PFSK-1 (cell line): Measurements from ENCODE around the gene NFIB.

Experiments used
- FOXP2 ChIP-seq: optimal IDR thresholded peaks from 2 replicates; pipeline ENCODE3; 2011; ENCODE audit warnings: borderline replicate concordance, control low read depth, inconsistent platforms; ENCODE audit not compliant: insufficient read depth; ENCODE audit errors: extremely low read length, extremely low read depth
- POLR2AphosphoS5 ChIP-seq: IDR thresholded peaks from 2 replicates; pipeline ENCODE4 v1.6.1; 2012; ENCODE audit warnings: low read depth, mild to moderate bottlenecking, control low read depth, low read length, moderate library complexity
- REST ChIP-seq, 2 experiments: IDR thresholded peaks; 2 replicates each; pipeline versions ENCODE4 v1.6.1 to v1.8.0; 2011 to 2012; ENCODE audit warnings: low read depth in 2 of 2, low read length in 2 of 2, control low read depth in 1 of 2, inconsistent platforms in 1 of 2, mild to moderate bottlenecking in 1 of 2, moderate library complexity in 1 of 2; ENCODE audit not compliant: insufficient read depth in 1 of 2
- SIN3A ChIP-seq: IDR thresholded peaks from 2 replicates; pipeline ENCODE4 v1.6.1; 2012; ENCODE audit warnings: mild to moderate bottlenecking, low read length, moderate library complexity, borderline replicate concordance; ENCODE audit not compliant: insufficient read depth
- TAF1 ChIP-seq: IDR thresholded peaks from 2 replicates; pipeline ENCODE4 v1.6.1; 2012; ENCODE audit warnings: low read length, control low read depth, borderline replicate concordance; ENCODE audit not compliant: insufficient read depth

Gene NFIB

GRCh38 chr9:14170392-14170931 is 143.5 kb downstream of the NFIB start:
- TF ChIP-seq SIN3A (no peak), TAF1 (no peak), REST (IDR thresholded peaks at IDR 0.05; ENCODE audit: insufficient read depth in 1 of 2, low read depth in 2 of 2, low read length in 2 of 2) (no peak), FOXP2 (no peak), POLR2AphosphoS5 (no peak)

GRCh38 chr9:14168381-14168780 is 145.6 kb downstream of the NFIB start:
- TF ChIP-seq REST (IDR thresholded peaks at IDR 0.05; ENCODE audit: insufficient read depth in 1 of 2, low read depth in 2 of 2, low read length in 2 of 2): no peak
- TF ChIP-seq POLR2AphosphoS5: no peak
- no peak for TF ChIP-seq TAF1
- TF ChIP-seq FOXP2: no peak
- TF ChIP-seq SIN3A: no peak

GRCh38 chr9:14165376-14166035 is 148.4 kb downstream of the NFIB start:
- no peak for TF ChIP-seq POLR2AphosphoS5
- TF ChIP-seq REST (IDR thresholded peaks at IDR 0.05; ENCODE audit: insufficient read depth in 1 of 2, low read depth in 2 of 2, low read length in 2 of 2): no peak
- no peak for TF ChIP-seq TAF1
- TF ChIP-seq SIN3A: no peak
- no peak for TF ChIP-seq FOXP2

- TF ChIP-seq TAF1 (no peak), REST (IDR thresholded peaks at IDR 0.05; ENCODE audit: insufficient read depth in 1 of 2, low read depth in 2 of 2, low read length in 2 of 2) (no peak), POLR2AphosphoS5 (no peak), SIN3A (no peak)
Measured at GRCh38 chr9:14164908-14165307, 149.0 kb downstream of the NFIB start.
